ENCODE measurements around the gene CEND1. TPM values are rescaled to one million over a fixed set of nuclear protein-coding genes. Genes with fewer than 3 reads are reported as not detected.

CEND1 gene
- total and polyA plus RNA-seq, 2 of the 4 experiments (the other 2 are of a cell fraction): 0.90 to 4.0 TPM

DNA sequence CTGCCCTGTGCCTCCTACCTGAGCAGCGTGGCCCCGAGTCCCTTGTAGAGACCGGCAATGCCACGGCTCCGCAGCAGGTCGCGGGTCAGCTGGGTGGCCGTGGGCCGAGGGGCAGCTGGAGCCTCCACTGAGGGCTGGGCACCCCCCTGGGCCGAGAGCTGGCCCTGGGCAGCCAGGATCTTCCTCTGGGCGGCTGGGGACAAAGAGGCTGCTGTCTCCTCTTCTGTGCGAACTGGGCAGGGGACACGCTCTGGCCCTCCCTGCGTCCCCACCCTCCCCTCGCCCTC is 2.6 kb upstream of the CEND1 start:
- Histone ChIP-seq H3K23ac (ENCODE audit: low read depth, low read length) (no peak overlapping the region), H2AFZ (replicated peaks; ENCODE audit: low read length, poor library complexity) (no peak overlapping the region), H2BK15ac (ENCODE audit: low read depth, low read length) (no peak overlapping the region), H3K18ac (ENCODE audit: low read depth, low read length) (no peak overlapping the region), H4K8ac (ENCODE audit: low read depth in 2 of 2, low read length in 2 of 2) (no peak overlapping the region), H2AK9ac (replicated peaks; ENCODE audit: low read depth, low read length, poor library complexity) (no peak overlapping the region), H4K20me1 (ENCODE audit: insufficient read depth, low read length) (peaks cover 13% of the 10 kb centered on the region), H3K9me1 (ENCODE audit: insufficient read depth, low read length) (peaks cover 6% of the 10 kb centered on the region; the same call in 1 of the 2 replicates), H3K4me3 (ENCODE audit: insufficient read depth, low read depth, low read length) (no peak overlapping the region), H3K14ac (replicated peaks; ENCODE audit: low read depth, low read length) (no peak overlapping the region), H4K91ac (ENCODE audit: insufficient read depth, low read depth, low read length) (no peak overlapping the region), H4K5ac (ENCODE audit: low read depth, low read length) (no peak overlapping the region), H2BK20ac (ENCODE audit: low read depth, low read length) (no peak overlapping the region), H2AK5ac (ENCODE audit: low read depth, low read length) (no peak overlapping the region), H3K4ac (ENCODE audit: low read depth, low read length) (no peak overlapping the region), H3K27ac (ENCODE audit: insufficient read depth, low read length) (no peak overlapping the region), H3K36me3 (ENCODE audit: control insufficient read depth, insufficient read depth, low read length) (peaks cover 23% of the 10 kb centered on the region; the same call in 1 of the 2 replicates), H3K56ac (ENCODE audit: extremely low read depth, insufficient read depth, low read length) (no peak overlapping the region), H3K79me1 (ENCODE audit: low read depth in 1 of 2, low read length in 2 of 2) (peaks cover 0 to 27% of the 10 kb centered on the region in 2 experiments; a peak in 3 of 4 replicates), H3K4me2 (ENCODE audit: low read depth, low read length) (no peak overlapping the region), H3K4me1 (ENCODE audit: control insufficient read depth, insufficient read depth, low read length) (peaks cover 14% of the 10 kb centered on the region), H2BK5ac (ENCODE audit: low read depth, low read length, poor library complexity, severe bottlenecking) (no peak overlapping the region), H3K9me3 (ENCODE audit: control insufficient read depth, insufficient read depth, low read length) (no peaks in the 10 kb centered on the region), H3K27me3 (ENCODE audit: control insufficient read depth, insufficient read depth, low read length) (no peaks in the 10 kb centered on the region), H2BK120ac (ENCODE audit: low read depth, low read length) (no peak overlapping the region), H3K9ac (ENCODE audit: low read depth, low read length) (no peak overlapping the region)
- no peak for ATAC-seq (ENCODE audit: low read depth)
- CTCF ChIA-PET: no interaction called here
- no peak for DNase-seq
- 95% methylated on average over 11 of the region's 15 CpGs; no CpG with 5 or more reads in 1 of the 2 experiments for WGBS, 2 experiments (ENCODE audit: extremely low coverage in 2 of 2, insufficient read length in 1 of 2)
- dilution Hi-C loops (cut with HindIII; ENCODE audit: low sequenced_read_pairs, unreplicated experiment) (no loop called here), intact Hi-C loops (cut with micrococcal nuclease) (no loop called here), in situ Hi-C loops (cut with MboI; ENCODE audit: low sequenced_read_pairs) (no loop called here)
- POLR2A ChIA-PET (ENCODE audit: unreplicated experiment): interaction anchor here (0.6 kb wide), 1 partner anchor 89 kb away, joined by 3 read pairs; no protein-coding TSS in a partner anchor
- no TSS peak for BruUV-seq (replicated peaks)
- TF ChIP-seq RAD21 (IDR thresholded peaks at IDR 0.05; ENCODE audit: low read length): no peak
- TF ChIP-seq USF2 (IDR thresholded peaks at IDR 0.05; ENCODE audit: low read depth, low read length): no peak
- TF ChIP-seq SMC3 (IDR thresholded peaks at IDR 0.05; ENCODE audit: low read depth, low read length): no peak
- TF ChIP-seq CHD1 (IDR thresholded peaks at IDR 0.05; ENCODE audit: low read depth, low read length): no peak
- TF ChIP-seq, protein P1, sequence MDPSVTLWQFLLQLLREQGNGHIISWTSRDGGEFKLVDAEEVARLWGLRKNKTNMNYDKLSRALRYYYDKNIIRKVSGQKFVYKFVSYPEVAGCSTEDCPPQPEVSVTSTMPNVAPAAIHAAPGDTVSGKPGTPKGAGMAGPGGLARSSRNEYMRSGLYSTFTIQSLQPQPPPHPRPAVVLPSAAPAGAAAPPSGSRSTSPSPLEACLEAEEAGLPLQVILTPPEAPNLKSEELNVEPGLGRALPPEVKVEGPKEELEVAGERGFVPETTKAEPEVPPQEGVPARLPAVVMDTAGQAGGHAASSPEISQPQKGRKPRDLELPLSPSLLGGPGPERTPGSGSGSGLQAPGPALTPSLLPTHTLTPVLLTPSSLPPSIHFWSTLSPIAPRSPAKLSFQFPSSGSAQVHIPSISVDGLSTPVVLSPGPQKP (IDR thresholded peaks at IDR 0.05; ENCODE audit: borderline replicate concordance, low read depth, low read length): no peak
- no peak for TF ChIP-seq MXI1 (IDR thresholded peaks at IDR 0.05; ENCODE audit: borderline replicate concordance, low read depth, low read length)
- TF ChIP-seq BHLHE40 (IDR thresholded peaks at IDR 0.05; ENCODE audit: low read depth, low read length): no peak
- TF ChIP-seq, protein P2, sequence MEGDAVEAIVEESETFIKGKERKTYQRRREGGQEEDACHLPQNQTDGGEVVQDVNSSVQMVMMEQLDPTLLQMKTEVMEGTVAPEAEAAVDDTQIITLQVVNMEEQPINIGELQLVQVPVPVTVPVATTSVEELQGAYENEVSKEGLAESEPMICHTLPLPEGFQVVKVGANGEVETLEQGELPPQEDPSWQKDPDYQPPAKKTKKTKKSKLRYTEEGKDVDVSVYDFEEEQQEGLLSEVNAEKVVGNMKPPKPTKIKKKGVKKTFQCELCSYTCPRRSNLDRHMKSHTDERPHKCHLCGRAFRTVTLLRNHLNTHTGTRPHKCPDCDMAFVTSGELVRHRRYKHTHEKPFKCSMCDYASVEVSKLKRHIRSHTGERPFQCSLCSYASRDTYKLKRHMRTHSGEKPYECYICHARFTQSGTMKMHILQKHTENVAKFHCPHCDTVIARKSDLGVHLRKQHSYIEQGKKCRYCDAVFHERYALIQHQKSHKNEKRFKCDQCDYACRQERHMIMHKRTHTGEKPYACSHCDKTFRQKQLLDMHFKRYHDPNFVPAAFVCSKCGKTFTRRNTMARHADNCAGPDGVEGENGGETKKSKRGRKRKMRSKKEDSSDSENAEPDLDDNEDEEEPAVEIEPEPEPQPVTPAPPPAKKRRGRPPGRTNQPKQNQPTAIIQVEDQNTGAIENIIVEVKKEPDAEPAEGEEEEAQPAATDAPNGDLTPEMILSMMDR (conservative IDR thresholded peaks at IDR 0.05; ENCODE audit: low read depth, low read length): no peak
- TF ChIP-seq FOS (IDR thresholded peaks at IDR 0.05; ENCODE audit: low read depth, low read length): no peak
- TF ChIP-seq MAFK (IDR thresholded peaks at IDR 0.05; ENCODE audit: low read depth, low read length): no peak
- no peak for TF ChIP-seq RFX5 (IDR thresholded peaks at IDR 0.05; ENCODE audit: low read depth, low read length)
- TF ChIP-seq RCOR1 (IDR thresholded peaks at IDR 0.05; ENCODE audit: insufficient replicate concordance, low read length): no peak
- no peak for TF ChIP-seq NFE2L2 (IDR thresholded peaks at IDR 0.05; ENCODE audit: low read depth, low read length)
- no peak for TF ChIP-seq MAZ (IDR thresholded peaks at IDR 0.05; ENCODE audit: borderline replicate concordance, low read depth, low read length)
- TF ChIP-seq CEBPB (IDR thresholded peaks at IDR 0.05; ENCODE audit: low read depth, low read length): no peak
- TF ChIP-seq POLR2A (IDR thresholded peaks at IDR 0.05; ENCODE audit: low read depth, low read length): no peak

Data from IMR-90 (cell line).